ENCODE measurements around the gene GCFC2.
"Not testable (repeated sequence)": the region's sequence is repeated elsewhere in the genome, so short reads cannot be mapped to it uniquely, and the experiment has no call there.

The GCFC2 gene

DNA sequence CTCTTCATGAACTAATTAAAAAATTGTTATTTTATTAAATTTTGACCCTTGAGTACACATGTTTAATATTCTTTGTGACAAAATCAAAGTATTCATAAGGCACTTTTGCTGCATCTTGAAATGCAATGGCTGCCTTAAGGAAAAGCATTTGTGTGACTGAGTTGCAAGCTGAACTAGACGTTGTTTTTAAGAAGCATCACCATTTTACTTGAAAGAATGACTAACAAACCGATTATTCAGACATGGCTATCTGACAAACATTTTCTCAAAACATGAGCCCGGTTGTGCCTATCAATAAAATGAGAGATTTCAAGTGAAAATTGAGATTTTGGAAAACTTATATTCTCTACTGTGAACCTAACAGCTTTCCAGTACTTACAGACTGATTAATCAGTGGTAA, 2.8 kb downstream of the GCFC2 start:
- Mint-ChIP-seq H3K36me3 (ENCODE audit: low read depth) (peaks cover 46% of the 10 kb centered on the region), H3K27ac (no peak overlapping the region), H3K9me3 (no peaks in the 10 kb centered on the region), H3K4me3 (peak overlapping the region; percentile 44), H3K27me3 (no peaks in the 10 kb centered on the region), H3K4me1 (ENCODE audit: low read depth) (peaks cover 26% of the 10 kb centered on the region)

DNA sequence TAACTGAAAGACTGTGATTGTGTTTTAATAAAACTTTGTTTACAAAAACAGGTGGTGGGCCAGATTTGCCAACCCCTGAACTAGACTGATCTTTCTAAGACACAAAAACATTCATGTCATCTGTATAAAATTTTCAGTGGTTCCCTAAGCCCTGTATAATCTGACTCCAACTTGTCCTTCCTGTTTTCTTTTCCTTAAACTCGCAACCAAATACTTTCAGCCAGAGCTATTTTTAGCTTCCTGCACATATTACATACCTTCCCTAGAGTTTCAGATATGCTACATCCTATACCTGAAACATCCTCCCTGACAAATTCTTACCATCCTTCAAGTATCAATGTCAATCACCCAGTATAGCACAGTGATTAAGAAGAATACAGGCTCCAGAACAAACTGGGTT, 4.8 kb downstream of the GCFC2 start:
- H3K36me3 Mint-ChIP-seq (ENCODE audit: low read depth): peaks cover 66% of the 10 kb centered on the region
- peaks cover 21% of the 10 kb centered on the region for H3K4me1 Mint-ChIP-seq (ENCODE audit: low read depth)
- H3K9me3 Mint-ChIP-seq: no peaks in the 10 kb centered on the region
- no peak overlapping the region for H3K27ac Mint-ChIP-seq
- no peak overlapping the region for H3K4me3 Mint-ChIP-seq
- no peaks in the 10 kb centered on the region for H3K27me3 Mint-ChIP-seq

DNA sequence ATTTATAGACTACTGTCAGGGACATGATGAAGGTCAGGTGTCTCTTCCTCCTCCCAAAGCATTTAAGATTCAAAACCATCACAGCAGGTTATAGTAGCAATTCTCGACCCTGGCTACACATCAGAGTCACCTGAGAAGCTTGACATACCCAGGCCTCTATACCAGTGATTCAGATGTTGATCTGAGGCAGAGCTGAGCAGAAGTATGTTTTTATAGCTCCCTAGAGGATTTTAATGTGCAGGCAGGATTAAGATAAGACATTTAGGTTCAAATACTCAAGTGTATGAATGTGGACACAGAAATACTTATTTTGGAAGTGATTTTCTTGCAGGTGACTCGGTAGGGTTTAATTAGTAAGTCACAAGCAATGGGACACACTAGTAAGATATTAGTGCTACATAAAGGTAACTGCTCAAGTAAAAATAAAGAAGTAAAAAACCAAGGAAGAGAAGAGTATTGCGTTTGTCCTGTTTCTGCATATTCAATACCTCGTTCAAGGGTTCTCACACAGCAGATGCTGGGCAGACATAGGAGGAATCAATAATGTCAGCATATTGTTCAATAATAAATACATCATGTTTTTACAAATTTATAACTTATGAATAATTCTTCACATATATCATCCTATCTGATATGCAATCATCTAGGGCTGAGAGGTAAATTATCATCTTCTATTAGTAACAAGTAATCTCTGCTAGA, 7.0 kb downstream of the GCFC2 start:
- H3K9me3 Mint-ChIP-seq: no peaks in the 10 kb centered on the region
- no peak overlapping the region for H3K4me3 Mint-ChIP-seq
- peaks cover 84% of the 10 kb centered on the region for H3K36me3 Mint-ChIP-seq (ENCODE audit: low read depth)
- H3K27ac Mint-ChIP-seq: no peak overlapping the region
- no peaks in the 10 kb centered on the region for H3K27me3 Mint-ChIP-seq
- H3K4me1 Mint-ChIP-seq (ENCODE audit: low read depth): peaks cover 14% of the 10 kb centered on the region

DNA sequence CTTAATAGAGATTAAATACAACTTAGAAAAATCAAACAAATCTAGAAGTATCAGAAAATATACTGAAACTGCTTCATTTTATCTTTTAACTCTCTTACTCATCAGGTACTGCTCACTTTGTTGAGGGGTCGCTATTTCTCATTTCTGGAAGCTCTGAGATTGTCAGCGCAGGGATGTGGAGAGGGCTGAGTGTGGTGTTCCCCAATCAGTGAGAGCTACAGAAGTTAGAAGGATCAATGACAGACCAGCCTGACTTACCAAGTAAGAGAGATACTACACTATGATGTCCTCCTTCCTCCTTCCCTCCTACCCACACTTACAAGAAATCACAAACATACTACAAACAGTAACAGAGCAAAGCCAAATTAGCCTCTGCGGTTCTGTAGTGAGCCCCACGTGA, 8.1 kb downstream of the GCFC2 start:
- no peak overlapping the region for H3K27ac Mint-ChIP-seq
- H3K9me3 Mint-ChIP-seq: no peaks in the 10 kb centered on the region
- H3K4me1 Mint-ChIP-seq (ENCODE audit: low read depth): peaks cover 6% of the 10 kb centered on the region
- H3K4me3 Mint-ChIP-seq: no peak overlapping the region
- H3K36me3 Mint-ChIP-seq (ENCODE audit: low read depth): peaks cover 89% of the 10 kb centered on the region
- no peaks in the 10 kb centered on the region for H3K27me3 Mint-ChIP-seq

DNA sequence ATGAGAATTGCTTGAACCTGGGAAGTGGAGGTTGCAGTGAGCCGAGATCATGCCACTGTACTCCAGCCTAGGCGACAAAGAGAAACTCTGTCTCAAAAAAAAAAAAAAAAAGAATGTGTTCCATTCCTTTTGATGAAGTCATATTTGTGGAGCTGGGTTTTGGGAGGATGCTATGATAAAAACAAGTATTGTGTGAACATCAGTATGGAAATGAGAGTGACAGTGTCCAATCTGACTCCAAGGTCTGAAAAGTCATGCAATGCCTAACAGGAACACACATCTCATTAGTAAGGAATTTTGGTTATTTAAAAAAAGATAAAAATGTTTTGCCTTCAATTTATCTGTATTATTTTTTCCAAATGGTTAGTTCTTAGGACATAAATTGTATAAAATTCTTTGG, 11.8 kb downstream of the GCFC2 start:
- Mint-ChIP-seq H3K4me3 (no peak overlapping the region), H3K9me3 (no peaks in the 10 kb centered on the region), H3K36me3 (ENCODE audit: low read depth) (peaks cover 68% of the 10 kb centered on the region), H3K27me3 (no peaks in the 10 kb centered on the region), H3K4me1 (ENCODE audit: low read depth) (no peaks in the 10 kb centered on the region), H3K27ac (no peak overlapping the region)

DNA sequence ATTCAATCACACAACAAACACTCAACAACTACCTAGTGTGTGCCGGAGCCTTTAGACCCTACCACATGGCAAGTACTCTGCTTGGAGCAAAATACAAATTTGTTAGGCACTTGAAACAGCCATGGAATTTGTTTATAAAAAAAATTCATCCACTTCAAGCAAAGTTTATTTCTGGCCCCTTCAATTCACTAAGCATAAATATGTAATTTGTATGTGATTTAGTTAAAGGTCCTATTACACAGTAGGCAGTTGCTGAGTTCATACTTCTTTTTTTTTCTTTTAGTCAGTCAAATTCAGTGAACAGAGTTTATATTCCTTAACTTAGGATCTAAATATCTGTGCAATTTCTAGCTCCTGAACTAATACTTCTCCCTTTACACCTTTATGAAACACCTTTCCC, 22.5 kb downstream of the GCFC2 start:
- Mint-ChIP-seq H3K36me3 (ENCODE audit: low read depth) (peaks cover 82% of the 10 kb centered on the region), H3K27ac (no peak overlapping the region), H3K27me3 (no peaks in the 10 kb centered on the region), H3K4me1 (ENCODE audit: low read depth) (peaks cover 4% of the 10 kb centered on the region), H3K9me3 (no peaks in the 10 kb centered on the region), H3K4me3 (no peak overlapping the region)

DNA sequence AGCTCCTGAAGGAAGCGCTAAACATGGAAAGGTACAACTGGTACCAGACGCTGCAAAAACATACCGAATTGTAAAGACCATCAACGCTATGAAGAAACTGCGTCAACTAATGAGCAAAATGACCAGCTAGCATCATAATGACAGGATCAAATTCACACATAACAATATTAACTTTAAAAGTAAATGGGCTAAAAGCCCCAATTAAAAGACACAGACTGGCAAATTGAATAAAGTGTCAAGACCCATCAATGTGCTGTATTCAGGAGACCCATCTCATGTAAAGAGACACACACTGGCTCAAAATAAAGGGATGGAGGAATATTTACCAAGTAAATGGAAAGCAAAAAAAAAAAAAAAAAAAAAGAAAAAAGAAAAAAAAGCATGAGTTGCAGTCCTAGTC, 27.3 kb downstream of the GCFC2 start:
- H3K9me3 Mint-ChIP-seq, H3K27me3 Mint-ChIP-seq: not testable (repeated sequence)
- H3K36me3 Mint-ChIP-seq (ENCODE audit: low read depth): peaks cover 67% of the 10 kb centered on the region

DNA sequence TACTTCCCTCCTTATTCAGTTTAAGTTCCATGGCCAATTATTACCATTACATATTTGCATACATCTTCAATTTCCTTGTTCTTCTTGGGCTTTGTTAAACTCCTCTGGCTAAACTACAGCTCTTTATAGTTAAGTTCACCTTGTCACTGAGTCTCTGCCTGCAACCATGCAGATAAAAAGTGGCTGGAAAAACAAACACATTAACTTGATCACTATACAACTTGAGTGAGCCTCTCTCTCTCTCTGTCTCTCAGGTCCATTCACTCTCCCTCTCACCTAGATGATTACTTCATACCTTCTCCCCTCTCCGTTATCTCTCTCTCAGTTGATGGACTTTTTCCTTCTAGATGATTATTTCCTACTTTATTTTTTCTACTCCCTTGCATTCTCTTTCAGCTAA, 30.3 kb downstream of the GCFC2 start:
- peaks cover 10% of the 10 kb centered on the region for H3K4me1 Mint-ChIP-seq (ENCODE audit: low read depth)
- no peak overlapping the region for H3K27ac Mint-ChIP-seq
- H3K9me3 Mint-ChIP-seq: no peaks in the 10 kb centered on the region
- no peaks in the 10 kb centered on the region for H3K27me3 Mint-ChIP-seq
- H3K36me3 Mint-ChIP-seq (ENCODE audit: low read depth): peaks cover 64% of the 10 kb centered on the region
- no peak overlapping the region for H3K4me3 Mint-ChIP-seq

More for the DNA sequence above, 27.3 kb downstream of the GCFC2 start:
- H3K4me3 Mint-ChIP-seq; H3K27ac Mint-ChIP-seq; H3K4me1 Mint-ChIP-seq (ENCODE audit: low read depth): not testable (repeated sequence)

DNA sequence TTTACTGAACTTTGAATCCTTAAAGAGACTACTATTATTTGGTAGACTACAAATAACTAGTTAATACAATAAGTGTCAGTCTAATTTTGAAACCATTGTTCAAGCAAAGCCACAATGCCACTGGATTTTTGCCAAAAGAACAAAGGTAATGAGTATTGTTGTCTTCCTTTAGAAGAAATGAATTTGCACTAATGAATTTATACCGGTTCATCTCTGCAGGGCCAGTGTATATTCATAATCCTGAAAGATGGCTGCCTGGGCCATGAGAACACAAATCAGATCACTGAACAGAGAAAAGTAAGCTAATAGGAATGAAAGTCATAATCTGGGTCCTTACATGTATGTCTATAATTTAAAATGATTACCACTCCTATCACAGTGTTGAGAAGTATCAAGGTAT, 31.2 kb downstream of the GCFC2 start:
- Mint-ChIP-seq H3K36me3 (ENCODE audit: low read depth) (peaks cover 56% of the 10 kb centered on the region), H3K4me3 (no peak overlapping the region), H3K27ac (no peak overlapping the region), H3K4me1 (ENCODE audit: low read depth) (peaks cover 10% of the 10 kb centered on the region), H3K9me3 (no peaks in the 10 kb centered on the region), H3K27me3 (no peaks in the 10 kb centered on the region)

DNA sequence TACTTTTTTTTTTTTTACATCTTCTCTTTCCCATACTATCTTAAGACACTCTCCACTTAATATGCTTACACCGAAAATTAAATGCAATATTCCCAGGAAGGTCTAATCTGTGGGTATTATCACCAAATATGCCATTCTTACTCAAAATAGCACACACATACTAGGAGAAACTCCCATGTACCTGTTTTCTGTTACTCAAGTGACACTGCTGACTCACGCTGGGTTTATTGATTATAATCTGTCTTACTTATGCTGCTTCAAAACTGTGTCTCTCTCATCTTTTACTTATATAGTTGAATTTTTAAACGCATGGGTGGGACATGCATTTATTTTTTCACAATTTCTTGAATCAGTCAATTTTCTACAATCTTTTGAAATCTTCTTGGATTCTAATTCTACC, 34.3 kb downstream of the GCFC2 start:
- H3K27ac Mint-ChIP-seq: no peak overlapping the region

DNA sequence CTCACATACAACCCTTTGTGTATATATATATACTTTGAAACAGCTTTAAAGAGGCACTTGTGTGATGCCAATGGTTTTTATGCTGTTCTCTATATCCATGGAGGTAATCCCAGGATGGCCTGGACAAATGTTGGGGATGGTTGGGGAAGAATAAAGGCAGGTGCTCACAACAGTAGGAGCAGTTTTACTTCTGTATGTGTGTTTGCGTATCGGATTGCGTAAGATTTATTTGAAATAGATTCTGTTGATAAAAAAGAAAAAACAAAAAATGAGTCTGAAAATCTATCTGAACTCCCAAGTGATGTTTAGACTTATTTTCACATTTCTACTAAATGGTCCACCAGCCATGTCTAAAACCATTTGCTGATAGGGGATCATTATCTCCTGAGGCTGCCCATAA, 34.8 kb downstream of the GCFC2 start:
- no peaks in the 10 kb centered on the region for H3K27me3 Mint-ChIP-seq
- no peak overlapping the region for H3K27ac Mint-ChIP-seq
- H3K4me3 Mint-ChIP-seq: no peak overlapping the region
- H3K9me3 Mint-ChIP-seq: no peaks in the 10 kb centered on the region
- peaks cover 58% of the 10 kb centered on the region for H3K36me3 Mint-ChIP-seq (ENCODE audit: low read depth)
- peaks cover 6% of the 10 kb centered on the region for H3K4me1 Mint-ChIP-seq (ENCODE audit: low read depth)

More for the DNA sequence above, 34.3 kb downstream of the GCFC2 start:
- Mint-ChIP-seq H3K4me1 (ENCODE audit: low read depth) (peaks cover 6% of the 10 kb centered on the region), H3K36me3 (ENCODE audit: low read depth) (peaks cover 53% of the 10 kb centered on the region), H3K4me3 (no peak overlapping the region), H3K27me3 (no peaks in the 10 kb centered on the region), H3K9me3 (no peaks in the 10 kb centered on the region)

DNA sequence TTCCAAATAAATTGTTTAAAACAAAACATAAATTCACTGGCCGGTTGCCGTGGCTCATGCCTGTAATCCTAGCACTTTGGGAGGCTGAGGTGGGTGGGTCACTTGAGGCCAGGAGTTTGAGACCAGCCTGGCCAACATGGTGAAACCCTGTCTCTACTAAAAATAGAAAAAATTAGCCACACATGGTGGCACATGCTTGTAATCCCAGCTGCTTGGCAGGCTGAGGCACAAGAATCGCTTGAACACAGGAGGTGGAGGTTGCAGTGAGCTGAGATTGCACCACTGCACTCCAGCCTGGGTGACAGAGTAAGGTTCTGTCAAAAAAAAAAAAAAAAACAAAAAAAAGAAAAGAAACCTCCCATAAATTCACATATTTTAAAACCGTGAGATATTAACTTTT, 35.3 kb downstream of the GCFC2 start:
- not testable (repeated sequence) for H3K4me3 Mint-ChIP-seq; H3K27me3 Mint-ChIP-seq; H3K27ac Mint-ChIP-seq; H3K4me1 Mint-ChIP-seq (ENCODE audit: low read depth); H3K9me3 Mint-ChIP-seq
- H3K36me3 Mint-ChIP-seq (ENCODE audit: low read depth): peaks cover 58% of the 10 kb centered on the region

DNA sequence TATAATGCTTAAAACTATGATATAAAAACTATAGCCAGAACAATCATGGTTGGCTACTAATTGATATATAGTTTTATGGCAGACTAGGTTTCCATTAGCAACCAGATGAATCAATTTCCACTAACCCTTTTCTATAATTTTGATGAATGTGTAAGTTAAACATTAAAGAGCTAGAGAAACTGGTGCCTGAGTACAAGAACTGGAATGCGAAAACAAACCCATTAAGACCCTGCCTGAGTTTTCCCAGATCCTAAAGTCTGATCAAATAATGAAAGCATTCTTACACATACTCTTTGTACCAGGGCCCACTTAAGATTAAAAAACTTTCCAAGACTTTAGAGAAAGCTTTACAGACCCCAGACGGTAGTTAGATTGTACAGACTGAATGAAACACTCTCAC, 42.8 kb downstream of the GCFC2 start:
- H3K36me3 Mint-ChIP-seq (ENCODE audit: low read depth): peaks cover 49% of the 10 kb centered on the region
- H3K27ac Mint-ChIP-seq: no peak overlapping the region
- H3K9me3 Mint-ChIP-seq: no peaks in the 10 kb centered on the region
- H3K27me3 Mint-ChIP-seq: no peaks in the 10 kb centered on the region
- H3K4me3 Mint-ChIP-seq: no peak overlapping the region
- no peaks in the 10 kb centered on the region for H3K4me1 Mint-ChIP-seq (ENCODE audit: low read depth)

DNA sequence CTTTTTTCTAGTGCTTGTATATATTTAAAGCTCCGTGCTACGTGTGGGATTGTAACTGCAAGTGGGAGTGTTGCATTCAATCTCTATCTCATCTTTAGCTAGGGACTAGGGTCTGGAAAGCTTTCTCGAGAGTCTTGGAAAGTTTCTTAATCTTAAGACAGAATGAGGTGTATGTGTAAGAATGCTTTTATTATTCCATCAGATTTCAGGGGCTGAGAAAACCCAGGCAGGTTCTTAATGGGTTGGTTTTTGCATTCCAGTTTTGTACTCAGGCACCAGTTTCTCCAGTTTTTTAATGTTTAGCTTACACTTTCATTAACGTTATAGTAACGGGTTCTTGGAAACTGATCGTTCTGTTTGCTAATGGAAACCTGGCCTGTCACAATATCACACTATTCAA, 43.8 kb downstream of the GCFC2 start:
- no peak overlapping the region for H3K4me3 Mint-ChIP-seq
- H3K27me3 Mint-ChIP-seq: no peaks in the 10 kb centered on the region
- no peaks in the 10 kb centered on the region for H3K4me1 Mint-ChIP-seq (ENCODE audit: low read depth)
- H3K36me3 Mint-ChIP-seq (ENCODE audit: low read depth): peaks cover 52% of the 10 kb centered on the region
- no peak overlapping the region for H3K27ac Mint-ChIP-seq
- no peaks in the 10 kb centered on the region for H3K9me3 Mint-ChIP-seq

DNA sequence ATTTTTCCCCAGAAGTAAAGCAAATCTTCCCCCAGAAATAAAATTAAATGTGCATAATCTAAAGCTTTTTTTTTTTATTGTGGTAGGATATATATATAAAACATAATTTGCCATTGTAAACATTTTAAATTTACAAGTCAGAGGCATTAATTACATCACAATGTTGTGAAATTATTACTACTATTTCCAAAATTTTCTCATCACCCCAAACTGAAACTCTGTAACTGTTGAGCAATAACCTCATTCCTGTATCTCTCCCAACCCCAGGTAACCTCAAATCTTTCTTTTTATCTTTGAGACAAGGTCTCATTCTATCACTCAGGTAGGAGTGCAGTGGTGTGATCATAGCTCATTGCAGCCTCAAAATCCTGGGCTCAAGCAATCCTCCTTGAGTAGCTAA, 52.9 kb downstream of the GCFC2 start:
- Mint-ChIP-seq H3K4me3 (no peak overlapping the region), H3K4me1 (ENCODE audit: low read depth) (peaks cover 8% of the 10 kb centered on the region), H3K27me3 (no peaks in the 10 kb centered on the region), H3K36me3 (ENCODE audit: low read depth) (peaks cover 100% of the 10 kb centered on the region), H3K9me3 (peaks cover 18% of the 10 kb centered on the region), H3K27ac (no peak overlapping the region)

DNA sequence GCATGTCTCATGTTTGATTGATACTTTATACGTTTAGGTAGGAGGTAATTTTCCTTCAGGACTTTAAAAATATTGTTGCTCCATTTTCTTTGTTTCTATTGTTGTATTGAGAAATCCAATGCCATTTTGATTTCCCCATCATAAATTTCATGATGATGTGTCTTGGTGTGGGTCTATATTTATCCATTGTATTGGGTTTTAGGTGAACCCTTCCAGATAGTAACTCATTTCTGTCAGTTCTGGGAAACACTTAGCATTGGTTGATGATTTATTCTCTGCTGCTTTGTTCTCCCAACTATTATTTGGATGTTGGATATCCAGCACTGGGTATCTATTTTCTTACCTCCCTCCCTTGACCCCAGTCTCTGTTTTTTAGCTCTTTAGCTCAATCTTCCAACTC, 54.2 kb downstream of the GCFC2 start:
- no peak overlapping the region for H3K27ac Mint-ChIP-seq
- H3K27me3 Mint-ChIP-seq: no peaks in the 10 kb centered on the region
- H3K36me3 Mint-ChIP-seq (ENCODE audit: low read depth): peaks cover 99% of the 10 kb centered on the region
- H3K4me1 Mint-ChIP-seq (ENCODE audit: low read depth): peaks cover 8% of the 10 kb centered on the region
- H3K9me3 Mint-ChIP-seq: peaks cover 18% of the 10 kb centered on the region
- no peak overlapping the region for H3K4me3 Mint-ChIP-seq

All from stimulated activated naive CD8-positive, alpha-beta T cell treated with anti-CD3 and anti-CD28 coated beads, Interleukin-15, Interleukin-2, amounts not matched to agents 100 ng/mL and 50 ng/mL, for 24 hours (primary cell).